GM19438 (cell line): ENCODE data around the gene TMCC1.

Source experiments
- ATAC-seq: cut with Tn5 transposase; IDR thresholded peaks from one replicate; pipeline ENCODE4 v1.9.1; 2021; ENCODE audit warnings: low read depth; ENCODE audit not compliant: unreplicated experiment

The TMCC1 gene

DNA sequence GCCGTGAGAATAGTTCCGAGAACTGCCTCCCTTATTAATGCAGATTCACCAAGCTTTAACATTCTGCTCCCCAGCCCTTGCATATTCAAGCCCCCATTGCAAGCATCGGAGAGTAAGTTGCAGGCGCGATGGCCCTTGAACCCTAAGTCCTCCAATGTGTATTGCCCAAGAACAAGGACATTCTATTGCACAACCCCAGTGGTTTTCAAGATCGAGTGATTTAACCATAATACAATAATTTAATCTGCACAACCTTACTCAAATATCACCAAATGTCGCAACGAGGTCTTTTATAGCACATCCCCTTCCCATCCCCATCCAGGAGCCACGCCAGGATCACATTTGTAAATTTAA, 265.4 kb downstream of the TMCC1 start:
- no peak for ATAC-seq

DNA sequence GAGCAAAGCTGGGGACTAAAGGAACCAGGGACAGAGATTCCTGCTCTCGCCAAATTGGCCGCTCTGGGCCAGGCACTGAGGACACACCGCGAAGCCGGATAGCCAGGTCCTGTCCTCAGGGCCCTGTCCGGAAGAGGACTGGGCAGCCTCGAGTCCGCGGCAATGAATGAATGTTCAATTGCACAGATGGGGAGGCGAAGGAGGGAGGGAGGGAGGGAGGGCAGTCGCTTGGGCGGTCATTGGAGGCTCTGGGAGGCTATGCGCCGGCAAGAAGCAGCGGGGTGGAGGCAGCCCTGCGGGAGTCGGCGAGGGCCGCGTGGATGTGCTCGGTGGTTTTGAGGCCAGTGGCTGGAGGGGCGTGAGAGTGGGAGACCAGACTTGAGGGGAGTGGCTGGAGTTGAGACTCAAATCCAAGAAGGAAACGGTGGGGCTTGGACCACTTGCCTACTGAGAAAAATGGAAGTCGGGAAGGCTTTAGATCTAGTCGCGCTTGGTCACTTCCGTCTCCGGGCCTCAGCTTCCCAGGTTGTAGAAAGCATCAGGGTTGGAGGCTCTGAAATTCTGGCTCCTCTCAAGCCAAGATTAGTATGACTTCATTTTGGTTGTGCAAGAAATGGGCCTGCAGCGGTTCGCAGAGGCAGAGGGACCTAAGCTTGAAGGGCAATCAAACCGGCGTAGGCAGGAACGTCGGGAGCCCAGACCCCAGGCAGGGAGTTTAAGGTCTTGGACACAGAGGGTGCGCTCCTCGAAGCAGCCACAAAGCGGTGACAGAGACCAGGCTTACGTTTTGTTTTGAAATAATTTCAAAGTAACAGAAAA, 266.0 kb downstream of the TMCC1 start:
- ATAC-seq = peak; percentile 44

DNA sequence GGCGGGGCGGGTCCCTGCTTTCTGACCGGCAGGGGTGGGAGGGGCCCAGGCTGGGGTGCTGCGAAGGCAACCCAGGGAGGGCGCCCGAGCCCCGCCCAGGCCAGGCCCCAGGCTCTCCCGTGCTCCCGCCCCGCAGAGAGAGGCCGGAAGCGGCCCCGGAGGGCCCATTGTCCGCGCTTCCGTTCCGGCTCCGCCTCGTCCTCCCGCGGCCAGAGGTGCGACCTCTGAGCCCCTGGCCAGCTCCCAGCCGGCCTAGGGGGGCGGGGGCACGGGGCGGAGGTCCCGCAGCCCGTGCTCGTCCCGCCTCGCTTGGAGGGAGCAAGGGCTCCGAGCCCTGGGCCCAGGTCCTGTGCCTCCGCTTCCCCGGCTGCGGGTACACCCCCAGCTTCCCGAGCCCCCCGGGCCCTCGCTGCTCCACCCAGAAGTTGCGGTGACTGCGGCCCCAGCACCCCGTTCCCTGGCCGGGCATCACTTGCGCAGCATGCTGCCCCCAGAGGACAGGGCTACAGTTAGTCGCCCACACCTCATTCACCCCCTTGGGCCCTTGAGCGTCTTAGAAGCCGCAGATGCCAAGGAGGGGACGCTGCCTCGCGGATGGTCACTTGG, 266.7 kb downstream of the TMCC1 start:
- ATAC-seq = peak; percentile 87

DNA sequence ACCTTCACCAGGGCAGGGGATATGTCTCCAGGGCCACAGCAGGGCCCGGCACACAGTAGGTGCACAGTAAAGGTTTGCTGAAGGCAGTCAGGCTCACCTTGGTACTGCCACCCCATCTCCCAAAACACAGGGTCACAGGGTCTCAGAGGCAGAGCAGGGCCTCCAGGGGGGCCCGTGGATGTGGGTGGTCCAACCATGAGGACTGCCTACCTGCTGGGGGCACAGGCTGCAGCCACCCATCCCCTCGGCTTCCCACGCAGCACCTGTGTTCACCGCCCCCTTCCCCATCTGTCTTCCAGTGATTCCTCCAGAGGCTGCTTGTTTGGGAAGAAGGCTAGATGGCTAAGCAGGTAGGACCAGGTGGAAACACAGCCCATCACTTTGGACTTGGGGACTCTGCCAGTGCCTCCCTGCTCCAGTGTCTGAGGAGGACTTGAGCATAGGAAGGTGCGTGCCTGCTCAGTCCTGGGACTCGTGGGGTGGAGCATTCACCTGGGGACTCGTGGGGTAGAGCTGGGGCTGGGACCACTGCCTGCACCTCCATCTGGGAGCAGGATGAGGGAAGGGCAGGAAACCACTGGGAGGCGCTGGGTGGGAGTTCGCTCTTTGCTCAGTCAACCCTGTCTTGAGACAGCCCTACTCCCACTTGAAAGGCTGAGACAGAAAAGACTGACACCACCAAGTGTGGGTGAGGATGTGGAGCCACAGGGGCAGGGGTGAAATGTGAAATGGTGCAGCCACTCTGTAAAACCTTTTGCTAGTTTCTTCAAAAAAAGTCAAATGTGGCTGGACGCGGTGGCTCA, 268.2 kb downstream of the TMCC1 start:
- no peak for ATAC-seq

DNA sequence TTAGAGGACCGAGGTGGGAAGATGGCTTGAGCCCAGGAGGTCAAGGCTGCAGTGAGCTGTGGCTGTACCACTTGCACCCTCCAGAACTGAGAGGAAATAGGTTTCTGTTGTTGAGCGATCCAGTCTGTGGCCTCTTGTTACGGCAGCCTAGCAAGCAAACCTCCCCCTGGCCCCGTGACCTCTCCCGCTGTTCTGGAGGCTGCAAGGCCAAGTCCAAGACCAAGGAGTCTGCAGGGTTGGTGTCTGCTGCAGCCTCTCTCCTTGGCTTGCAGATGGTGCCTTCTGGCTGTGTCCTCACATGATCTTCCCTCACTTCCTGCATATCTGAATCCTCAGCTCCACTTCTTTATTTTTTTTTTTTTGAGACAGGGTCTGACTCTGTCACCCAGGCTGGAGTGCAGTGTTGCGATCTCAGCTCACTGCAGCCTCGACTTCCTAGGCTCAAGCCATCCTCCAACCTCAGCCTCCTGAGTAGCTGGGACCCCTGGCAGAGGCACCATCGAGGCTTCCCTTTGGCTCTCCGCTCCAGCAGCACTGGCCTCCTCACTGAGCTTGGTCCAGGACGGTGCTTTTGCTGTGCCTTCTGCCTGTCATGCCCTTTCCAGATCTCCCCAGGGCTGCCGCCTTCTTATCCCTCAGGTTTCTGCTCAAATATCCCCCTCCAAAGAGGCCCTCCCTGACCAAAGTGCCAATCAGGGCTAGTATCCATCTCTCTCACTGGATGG, 269.0 kb downstream of the TMCC1 start:
- ATAC-seq = no peak

DNA sequence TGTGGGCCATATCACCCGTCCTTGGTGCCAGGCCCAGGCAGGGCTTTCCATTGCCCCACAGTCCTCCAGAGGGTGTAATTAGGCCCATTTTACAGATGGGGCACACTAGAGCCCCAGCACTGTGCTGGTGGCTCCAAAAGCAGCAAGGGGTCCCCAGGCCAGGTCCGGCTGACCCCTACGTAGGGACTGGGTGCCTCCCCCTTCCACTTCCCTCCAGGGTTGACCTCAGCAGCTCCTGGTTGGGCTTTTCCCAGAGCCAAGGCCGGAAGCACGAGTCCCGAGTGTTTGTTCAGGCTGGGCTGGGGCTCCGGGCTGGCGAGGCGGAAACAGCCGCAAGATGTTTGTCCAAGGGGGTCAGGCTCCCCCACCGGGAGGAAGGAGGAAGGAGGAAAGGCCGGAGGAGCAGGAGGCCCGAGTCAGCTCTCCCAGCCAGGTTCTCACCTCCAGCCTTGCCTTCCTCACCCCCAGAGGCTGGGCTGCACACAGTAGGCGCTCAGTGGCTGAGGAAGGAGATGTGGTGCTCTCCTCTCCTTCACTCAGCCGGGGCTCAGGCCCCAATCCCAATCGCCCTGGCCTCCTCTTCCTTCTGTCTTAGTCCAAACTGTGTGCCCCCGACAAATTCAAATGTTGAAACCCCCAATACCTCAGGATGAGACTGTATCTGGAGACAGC, 269.9 kb downstream of the TMCC1 start:
- ATAC-seq = no peak

DNA sequence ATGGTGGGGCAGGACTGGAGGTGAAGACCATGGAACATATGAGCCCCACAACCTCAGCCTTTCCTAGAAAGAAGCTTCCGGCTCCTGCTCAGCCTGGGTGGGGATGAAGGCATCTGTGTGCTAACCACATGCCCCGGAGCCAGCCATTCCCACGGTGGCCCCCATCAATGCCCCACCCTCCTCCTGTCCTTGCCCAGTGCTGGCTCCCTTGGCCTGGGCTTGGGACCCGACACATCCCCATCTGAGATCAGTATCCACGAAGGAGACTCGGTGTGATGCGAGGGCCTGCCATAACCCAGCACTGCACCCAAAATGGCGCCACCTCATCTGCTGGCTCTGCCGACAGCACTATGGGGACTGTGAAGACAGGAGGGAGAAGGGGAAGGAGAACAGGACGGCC, 270.6 kb downstream of the TMCC1 start:
- ATAC-seq = no peak

DNA sequence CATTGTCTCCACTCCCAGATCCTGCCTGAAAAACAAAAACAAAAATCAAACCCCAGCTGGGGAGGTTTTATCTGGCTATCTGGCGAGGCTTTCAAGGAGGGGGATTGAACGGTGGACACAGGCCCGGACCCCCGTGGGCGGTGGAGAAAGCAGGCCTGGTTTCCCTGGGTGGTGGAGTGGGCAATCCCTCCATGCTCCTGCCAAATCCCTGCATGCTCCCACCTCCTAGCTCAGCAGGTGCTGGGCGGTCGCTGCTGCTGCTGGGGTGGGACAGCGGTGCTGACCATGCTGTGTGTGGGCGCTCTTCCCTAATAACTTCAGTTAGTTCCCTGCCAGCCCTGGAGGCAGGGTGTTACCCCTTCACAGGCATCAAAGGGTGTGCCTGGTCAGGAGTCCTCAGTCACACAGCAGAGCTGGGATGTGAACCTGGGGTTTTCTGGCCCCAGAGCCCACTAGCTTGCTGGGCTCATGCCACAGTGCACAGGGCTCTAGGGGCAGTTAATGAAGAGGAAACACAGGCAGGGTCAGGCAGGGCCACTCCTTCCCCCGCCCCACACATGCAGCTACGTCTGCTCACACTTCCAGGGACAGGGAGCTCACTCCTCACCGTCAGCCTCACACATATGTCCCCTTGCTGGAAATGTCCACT, 271.2 kb downstream of the TMCC1 start:
- ATAC-seq = no peak

DNA sequence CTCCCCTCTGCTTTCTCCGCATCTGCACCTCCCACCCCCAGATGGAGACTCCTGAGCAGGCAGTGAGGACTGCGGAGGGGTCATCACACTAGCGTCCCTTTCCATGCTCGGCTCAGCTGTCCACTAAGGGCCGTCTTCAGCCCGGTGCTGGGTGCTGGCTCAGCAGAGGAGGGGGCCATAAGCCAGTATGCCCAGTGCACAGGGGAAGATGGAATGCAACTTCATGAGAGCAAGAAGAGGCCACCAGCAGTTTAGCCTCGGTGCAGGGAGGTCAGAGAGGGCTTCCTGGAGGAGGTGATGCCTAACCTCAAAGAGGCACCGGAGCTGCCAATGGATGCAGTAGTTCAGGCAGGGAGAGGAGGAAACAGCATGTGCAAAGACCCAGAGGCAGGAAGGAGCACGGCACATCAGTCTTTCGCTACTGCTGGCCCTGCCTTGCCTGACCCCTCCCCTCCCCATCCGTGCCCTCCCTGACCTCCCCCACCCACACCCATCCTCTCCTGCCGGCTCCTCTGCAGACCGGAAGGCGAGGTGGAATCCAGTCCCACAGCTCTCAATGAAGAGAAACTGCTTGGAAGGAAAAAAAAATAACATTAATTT, 271.8 kb downstream of the TMCC1 start:
- ATAC-seq = no peak

DNA sequence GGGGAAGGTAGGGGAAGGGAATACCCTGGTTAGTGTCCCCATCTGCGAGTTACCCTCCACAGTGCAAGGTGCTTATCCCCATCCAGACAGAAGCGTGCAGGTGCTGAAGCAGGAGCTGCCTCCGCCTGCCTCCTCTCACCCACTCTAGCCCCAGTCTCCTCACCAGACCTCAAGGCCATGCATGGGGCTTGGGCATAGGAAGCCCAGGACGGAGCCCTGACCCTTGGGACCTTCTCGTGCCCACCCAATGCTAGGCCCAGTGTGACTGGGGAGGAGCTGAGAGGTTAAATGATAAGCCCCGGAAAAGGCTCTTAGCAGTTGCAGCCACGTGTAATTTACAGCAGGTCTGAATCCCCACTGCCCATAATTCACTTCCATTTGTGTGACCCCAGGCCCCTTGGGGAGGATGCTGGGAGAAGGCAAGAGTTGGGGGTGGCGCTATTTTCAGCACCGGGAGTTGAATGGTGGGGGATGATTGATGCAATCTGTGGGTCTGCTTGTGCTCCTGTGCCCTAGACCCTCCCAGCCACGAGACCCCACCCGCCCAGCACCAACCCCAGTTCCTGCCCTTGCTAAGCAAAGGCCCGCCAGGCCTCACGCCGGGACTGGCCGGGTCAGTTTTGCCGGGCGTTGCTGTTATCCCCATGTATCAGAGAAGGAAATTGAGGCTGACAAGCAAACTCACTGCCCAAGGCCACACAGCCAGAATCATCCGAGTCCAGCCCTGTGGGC, 272.5 kb downstream of the TMCC1 start:
- ATAC-seq = no peak

DNA sequence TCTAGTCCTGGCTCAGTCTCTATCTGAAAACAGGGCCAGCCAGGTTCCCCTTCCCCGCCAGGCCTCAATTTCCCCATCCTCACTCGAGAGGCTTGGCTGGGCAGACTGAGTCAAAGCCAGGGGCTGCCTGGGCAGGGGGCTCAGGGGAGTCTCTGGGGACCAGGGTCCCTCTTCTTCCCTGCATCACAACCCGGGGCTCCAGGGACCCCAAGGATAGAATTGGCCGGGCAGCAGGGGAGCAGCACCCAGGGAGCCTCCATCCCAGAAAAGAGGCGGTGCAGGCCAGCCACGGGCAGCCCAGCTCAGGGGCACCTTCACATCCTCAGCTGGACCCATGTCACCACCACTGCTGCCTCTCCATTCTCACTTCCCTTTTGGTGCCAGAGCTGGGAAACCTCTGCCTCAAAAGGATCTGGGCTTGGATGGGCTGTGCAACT, 273.8 kb downstream of the TMCC1 start:
- no peak for ATAC-seq

DNA sequence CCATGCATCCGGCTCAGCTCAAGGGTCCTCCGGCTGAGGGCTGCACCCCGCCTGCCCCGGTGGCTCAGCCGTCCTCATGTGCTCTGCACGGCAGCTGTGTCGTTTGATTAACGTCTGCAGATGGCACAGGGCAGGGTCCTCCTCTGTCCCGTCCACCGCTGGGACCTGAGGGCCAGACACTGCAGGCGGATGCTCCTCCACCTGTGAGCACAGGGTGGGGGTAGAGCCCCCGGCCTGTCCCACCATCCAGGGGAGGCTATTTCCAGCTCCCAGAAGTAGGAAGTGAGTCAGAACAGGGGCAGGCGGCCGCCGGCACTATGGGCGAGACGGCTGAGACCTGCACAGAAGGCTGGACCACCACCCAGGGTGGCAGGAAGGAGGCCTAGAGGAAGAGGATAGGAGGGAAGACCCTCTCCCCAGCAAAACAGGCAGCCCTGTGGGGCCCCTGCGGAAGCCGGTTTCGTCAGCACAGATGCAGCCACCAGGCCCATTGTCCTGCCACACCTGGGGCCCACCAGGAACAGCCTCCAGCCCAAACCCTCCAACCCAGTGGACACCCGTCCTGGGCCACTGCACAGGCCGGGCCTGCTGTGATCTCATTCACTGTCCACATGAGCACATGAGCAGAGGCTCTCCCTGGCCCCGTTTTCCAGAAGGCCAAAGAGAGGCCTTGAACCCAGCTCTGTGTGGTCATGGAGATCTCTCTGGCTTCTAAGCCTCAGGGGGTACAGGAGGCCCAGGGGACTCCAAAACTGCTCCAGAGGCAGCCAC, 274.4 kb downstream of the TMCC1 start:
- no peak for ATAC-seq

DNA sequence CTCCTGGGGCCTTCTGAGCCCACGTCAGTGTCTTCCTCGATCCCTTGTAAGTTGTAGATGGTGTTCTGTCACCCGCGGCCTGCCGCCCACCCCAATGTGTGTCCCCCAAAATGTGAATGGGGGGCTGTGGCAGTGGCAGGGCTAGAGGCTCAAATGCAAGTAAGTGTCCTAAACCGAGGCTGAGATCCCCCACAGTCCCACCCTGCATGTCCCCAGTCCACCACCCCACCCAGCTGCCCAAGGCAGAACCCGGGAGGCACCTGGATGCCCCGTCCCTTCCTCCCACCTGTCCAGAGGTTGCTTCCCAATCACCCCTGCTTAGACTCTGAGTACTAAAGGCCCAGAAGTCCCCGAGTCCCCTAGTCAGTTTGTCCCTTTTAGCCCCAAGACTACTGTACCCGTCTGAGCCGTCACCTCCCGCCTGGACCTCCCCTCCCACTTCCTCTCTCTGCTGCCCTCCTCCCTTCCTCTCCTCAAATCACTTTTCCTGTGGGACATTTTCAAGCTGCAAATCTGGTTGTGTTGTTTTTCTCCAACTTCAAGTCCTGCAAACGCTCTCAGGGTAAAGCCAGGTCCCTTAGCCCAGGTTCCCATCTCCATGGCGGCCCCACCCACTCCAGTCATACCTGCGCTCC, 275.2 kb downstream of the TMCC1 start:
- ATAC-seq = no peak

DNA sequence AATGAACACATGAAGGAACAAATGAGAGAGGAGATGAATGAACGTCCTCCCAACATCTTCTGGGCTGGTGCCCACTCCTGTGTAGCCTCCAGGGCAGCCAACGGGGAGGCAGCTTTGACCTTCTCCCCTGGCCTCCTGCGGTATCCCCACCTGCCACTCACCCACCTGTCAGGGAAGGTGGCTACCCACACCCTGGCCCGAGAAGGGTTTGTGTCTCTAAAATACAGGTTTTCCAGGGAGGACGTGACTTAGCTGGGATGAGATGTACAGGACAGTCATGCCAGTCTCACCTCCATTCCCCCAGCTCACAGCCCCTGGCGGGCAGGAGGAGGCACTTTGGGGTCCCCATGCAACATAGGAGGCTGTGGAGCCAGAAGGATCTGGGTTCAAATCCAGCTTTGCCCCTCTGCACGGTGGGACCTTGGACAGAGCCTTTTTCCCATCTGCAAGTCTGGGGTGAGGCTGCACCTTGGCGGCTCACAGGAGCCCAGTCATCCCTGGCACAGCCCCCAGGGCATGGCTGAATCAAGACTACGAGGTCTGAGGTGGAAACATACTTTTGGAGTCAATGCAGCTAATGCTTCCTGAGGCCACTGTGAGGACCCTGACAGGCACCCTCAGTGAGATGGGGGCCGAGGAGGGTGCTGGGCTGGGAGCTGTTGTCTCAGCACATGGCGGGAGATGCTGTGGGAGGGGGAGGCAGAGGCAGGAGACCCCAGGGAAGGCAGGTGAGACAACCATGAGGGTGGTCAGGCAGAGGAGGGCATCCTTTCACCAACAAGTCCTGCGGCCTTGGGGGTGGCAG, 275.9 kb downstream of the TMCC1 start:
- ATAC-seq = no peak

DNA sequence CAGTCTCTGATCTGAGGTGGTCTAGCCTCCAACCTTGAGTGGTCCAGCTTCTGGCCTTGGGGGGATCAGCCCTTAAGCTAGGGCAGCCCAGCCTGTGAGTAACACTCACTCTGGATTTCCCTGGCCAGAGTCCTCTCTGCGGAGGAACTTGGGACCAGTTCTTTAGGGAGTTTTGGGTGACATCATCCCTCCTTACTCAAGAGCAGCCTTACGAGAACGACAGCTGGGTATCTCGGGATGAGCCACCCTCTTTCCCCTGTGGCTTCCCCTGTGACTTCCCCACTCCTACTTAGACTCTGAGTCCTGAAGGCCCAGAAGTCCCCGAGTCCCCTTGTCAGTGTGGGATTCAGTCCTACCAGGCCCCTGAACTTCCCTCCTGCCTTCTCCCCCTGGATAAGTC, 276.8 kb downstream of the TMCC1 start:
- no peak for ATAC-seq

DNA sequence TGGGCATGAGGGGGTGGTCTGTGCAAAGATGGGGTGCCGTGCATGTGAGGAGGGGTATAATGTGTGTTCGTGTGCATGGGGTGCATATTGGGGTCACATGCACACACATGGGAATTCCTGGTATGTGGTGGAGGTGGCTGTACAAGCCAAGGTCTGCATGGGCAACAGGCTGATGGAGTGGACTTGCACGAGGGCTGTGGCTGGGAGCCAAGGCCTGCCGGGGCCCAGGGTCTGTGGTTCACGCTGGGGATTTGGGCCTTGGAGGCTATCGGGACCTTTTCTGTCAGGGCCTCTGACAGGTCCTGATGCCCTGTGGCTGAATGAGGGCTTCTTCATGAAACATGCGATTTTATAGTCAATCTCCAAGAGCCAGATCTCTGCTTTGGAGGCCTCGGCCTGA, 277.2 kb downstream of the TMCC1 start:
- no peak for ATAC-seq

DNA sequence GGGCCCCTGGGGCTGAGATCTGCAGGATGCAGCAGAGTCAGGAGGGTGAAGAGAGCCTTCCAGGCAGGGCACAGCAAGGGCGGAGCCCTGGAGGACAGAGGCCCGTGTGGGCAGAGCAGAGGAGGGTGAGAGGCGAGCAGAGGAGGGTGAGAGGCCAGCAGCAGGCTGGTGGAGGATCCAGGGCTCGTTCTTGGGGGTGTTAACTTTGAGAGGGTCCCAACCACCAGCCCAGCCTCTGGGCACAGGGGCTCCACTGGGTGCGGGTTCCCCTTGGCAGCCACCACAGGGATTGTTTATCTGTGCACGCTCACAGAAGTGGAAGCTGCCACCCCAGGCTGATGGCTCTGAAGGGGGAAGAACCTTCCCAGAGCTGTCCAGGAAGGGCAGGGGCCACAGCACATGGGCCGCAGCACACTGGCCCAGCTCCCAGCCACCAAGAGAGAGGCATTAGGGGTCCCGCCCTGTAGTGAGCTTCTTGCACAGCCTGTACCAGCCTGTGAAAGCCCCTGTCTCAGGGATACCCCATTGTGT, 277.7 kb downstream of the TMCC1 start:
- ATAC-seq = no peak
